Suprapubic skin (tissue), 4 donors: Measurements from ENCODE around the gene RGP1. TPM values are rescaled to one million over a fixed set of nuclear protein-coding genes. Genes with fewer than 3 reads are reported as not detected.

Source experiments
- DNase-seq, 2 donors: peaks; one replicate each; pipeline ENCODE4 v3.0.0-alpha.2; 2019; ENCODE audit warnings: low spot score in 2 of 2
- H3K27ac ChIP-seq: fragments of 200-600 bp; sonication (generic); one replicate; pipeline ENCODE4 v1.5.1; 2019
- H3K27me3 ChIP-seq: fragments of 200-600 bp; sonication (generic); one replicate; pipeline ENCODE4 v1.5.1; 2019
- H3K36me3 ChIP-seq: fragments of 200-600 bp; sonication (generic); one replicate; pipeline ENCODE4 v1.5.1; 2019
- H3K4me1 ChIP-seq: fragments of 200-600 bp; sonication (generic); one replicate; pipeline ENCODE4 v1.5.1; 2019
- H3K4me3 ChIP-seq: fragments of 200-600 bp; sonication (generic); one replicate; pipeline ENCODE4 v1.5.1; 2019; ENCODE audit warnings: mild to moderate bottlenecking
- H3K9me3 ChIP-seq: fragments of 200-600 bp; sonication (generic); one replicate; pipeline ENCODE4 v1.5.1; 2019
- CTCF ChIP-seq, 2 donors: fragments of 200-600 bp in 1 of 2; fragments of 450-650 bp in 1 of 2; sonication (generic) in 1 of 2; IDR thresholded peaks; one replicate each; pipeline ENCODE4 v1.5.1; 2016 to 2019; ENCODE audit warnings: antibody characterized with exemption in 2 of 2, mild to moderate bottlenecking in 1 of 2, moderate library complexity in 1 of 2
- EP300 ChIP-seq: sonication (generic); formaldehyde crosslinking; IDR thresholded peaks from one replicate; pipeline ENCODE4 v1.6.1; 2017; ENCODE audit warnings: antibody characterized with exemption
- POLR2A ChIP-seq, 2 donors: fragments of 450-650 bp; IDR thresholded peaks; one replicate each; pipeline ENCODE4 v1.6.1; 2017; ENCODE audit warnings: antibody characterized with exemption in 2 of 2, mild to moderate bottlenecking in 2 of 2, moderate library complexity in 2 of 2
- POLR2AphosphoS5 ChIP-seq, 3 donors: sonication (generic); formaldehyde crosslinking; IDR thresholded peaks; one replicate each; pipeline ENCODE4 v1.6.1; 2017; ENCODE audit warnings: antibody characterized with exemption in 3 of 3
- WGBS: methylation state at CpG from one replicate; pipeline ENCODE4 v1.1.5; 2018; 5-methylcytosine and 5-hydroxymethylcytosine counted together
- total RNA-seq, 4 donors: library from RNA; depleted of rRNA; stranded (reverse); fragments of >200 nt; gene quantifications; one replicate each; pipeline ENCODE4 v1.1.0, GENCODE V29; 2016

Gene RGP1
- total RNA-seq, 4 donors from 2014 or later, result 20.2 to 34.7 (median 27.7) TPM

GRCh38 chr9:35716230-35716629, 32.9 kb upstream of the RGP1 start:
- Histone ChIP-seq H3K9me3 (no peaks in the 10 kb centered on the region), H3K4me3 (no peak overlapping the region), H3K36me3 (peaks cover 100% of the 10 kb centered on the region), H3K27me3 (no peaks in the 10 kb centered on the region), H3K27ac (no peak overlapping the region), H3K4me1 (no peaks in the 10 kb centered on the region)
- DNase-seq, result no peak
- WGBS, result 87% methylated on average over 4 of the region's 4 CpGs
- TF ChIP-seq POLR2AphosphoS5 (IDR thresholded peaks at IDR 0.05) (no peak), CTCF (IDR thresholded peaks at IDR 0.05) (no peak), POLR2A (IDR thresholded peaks at IDR 0.05) (no peak), EP300 (no peak)

- Histone ChIP-seq H3K4me1 (no peaks in the 10 kb centered on the region), H3K27ac (no peak overlapping the region), H3K27me3 (no peaks in the 10 kb centered on the region), H3K9me3 (no peaks in the 10 kb centered on the region), H3K36me3 (peaks cover 100% of the 10 kb centered on the region), H3K4me3 (no peak overlapping the region)
- TF ChIP-seq EP300, result no peak
- TF ChIP-seq POLR2A (IDR thresholded peaks at IDR 0.05), result no peak
- TF ChIP-seq CTCF (IDR thresholded peaks at IDR 0.05), result no peak
- no peak for TF ChIP-seq POLR2AphosphoS5 (IDR thresholded peaks at IDR 0.05)
- 94% methylated on average over 9 of the region's 14 CpGs for WGBS
- DNase-seq, result no peak
Observed at GRCh38 chr9:35717132-35717870, 31.8 kb upstream of the RGP1 start.

- Histone ChIP-seq H3K36me3 (peaks cover 100% of the 10 kb centered on the region), H3K4me3 (no peak overlapping the region), H3K4me1 (no peaks in the 10 kb centered on the region), H3K27ac (no peak overlapping the region), H3K9me3 (no peaks in the 10 kb centered on the region), H3K27me3 (no peaks in the 10 kb centered on the region)
- TF ChIP-seq CTCF (IDR thresholded peaks at IDR 0.05) (no peak), EP300 (no peak)
- DNase-seq, result no peak
- 76% methylated on average over 11 of the region's 15 CpGs for WGBS
Observed at GRCh38 chr9:35718721-35719511, 30.2 kb upstream of the RGP1 start.

GRCh38 chr9:35719546-35719945, 29.5 kb upstream of the RGP1 start:
- 100% methylated on average over 4 of the region's 4 CpGs for WGBS
- no peak overlapping the region for H3K4me3 ChIP-seq
- no peaks in the 10 kb centered on the region for H3K9me3 ChIP-seq
- no peaks in the 10 kb centered on the region for H3K27me3 ChIP-seq
- TF ChIP-seq POLR2A (IDR thresholded peaks at IDR 0.05), result no peak
- TF ChIP-seq POLR2AphosphoS5 (IDR thresholded peaks at IDR 0.05), result no peak
- TF ChIP-seq EP300, result no peak
- TF ChIP-seq CTCF (IDR thresholded peaks at IDR 0.05), result no peak
- H3K4me1 ChIP-seq, result no peaks in the 10 kb centered on the region
- H3K36me3 ChIP-seq, result peaks cover 100% of the 10 kb centered on the region
- no peak for DNase-seq
- no peak overlapping the region for H3K27ac ChIP-seq

GRCh38 chr9:35723426-35723825, 25.7 kb upstream of the RGP1 start:
- TF ChIP-seq POLR2AphosphoS5 (IDR thresholded peaks at IDR 0.05) (no peak), POLR2A (IDR thresholded peaks at IDR 0.05) (no peak), CTCF (IDR thresholded peaks at IDR 0.05) (no peak), EP300 (no peak)
- WGBS, result 86% methylated on average over 2 of the region's 2 CpGs
- H3K4me1 ChIP-seq, result peaks cover 17% of the 10 kb centered on the region
- no peak for DNase-seq
- H3K4me3 ChIP-seq, result no peak overlapping the region
- no peaks in the 10 kb centered on the region for H3K9me3 ChIP-seq
- H3K27ac ChIP-seq, result no peak overlapping the region
- H3K36me3 ChIP-seq, result peaks cover 78% of the 10 kb centered on the region
- H3K27me3 ChIP-seq, result no peaks in the 10 kb centered on the region
